Tracheal epithelial cell (primary cell): ENCODE results near the gene PRKAA1. TPM values are rescaled to one million over a fixed set of nuclear protein-coding genes. Genes with fewer than 3 reads are reported as not detected.

Source experiments
- total RNA-seq: library from RNA; depleted of rRNA; stranded (reverse); fragments of >200 nt; gene quantifications from 2 replicates; pipeline ENCODE4 v1.2.1, GENCODE V29; 2014

The PRKAA1 gene
- total RNA-seq = 45.3 and 72.5 TPM in 2 replicates

DNA sequence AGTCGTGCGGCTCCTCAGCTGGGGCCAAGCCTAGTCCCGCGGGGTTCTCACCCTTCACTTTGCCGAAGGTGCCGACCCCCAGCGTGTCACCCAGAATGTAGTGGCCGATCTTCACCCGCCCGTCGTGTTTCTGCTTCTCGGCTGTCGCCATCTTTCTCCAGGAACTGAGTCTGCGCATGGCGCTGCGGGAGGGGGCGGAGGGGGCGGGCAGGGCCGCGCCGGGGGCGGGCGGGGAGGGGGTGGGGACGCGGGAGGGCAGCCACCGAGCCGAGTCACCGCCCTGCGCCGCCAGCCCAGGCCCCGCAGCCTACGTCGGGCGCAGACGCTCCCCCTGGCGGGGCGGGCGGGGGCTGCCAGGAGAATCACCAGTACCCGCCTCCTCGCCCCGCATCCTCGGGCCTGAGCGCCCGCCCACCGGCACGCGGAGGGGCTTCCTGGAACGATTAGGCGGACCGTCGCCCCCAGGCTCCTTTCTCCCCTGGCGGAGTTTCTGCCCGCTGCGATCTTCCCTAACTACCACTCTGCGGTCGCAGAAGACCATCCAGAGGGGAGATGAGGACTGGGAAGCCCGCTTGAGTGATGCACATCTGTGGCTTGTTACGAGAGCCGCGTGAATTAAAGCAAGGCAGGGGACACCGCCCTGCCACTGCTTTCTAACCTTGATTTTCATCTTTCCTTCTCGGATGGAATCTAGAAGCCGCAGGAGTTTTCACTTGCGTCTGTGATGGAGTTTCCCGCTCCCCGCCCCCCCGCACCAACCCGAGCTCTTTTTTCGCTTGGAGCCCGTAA lies at the start of gene PRKAA1:
Gene PRKAA1 (minus strand): TSS at position 363 of the 789 bp plus-strand sequence. CDS start 185 bp downstream, at position 178.

DNA sequence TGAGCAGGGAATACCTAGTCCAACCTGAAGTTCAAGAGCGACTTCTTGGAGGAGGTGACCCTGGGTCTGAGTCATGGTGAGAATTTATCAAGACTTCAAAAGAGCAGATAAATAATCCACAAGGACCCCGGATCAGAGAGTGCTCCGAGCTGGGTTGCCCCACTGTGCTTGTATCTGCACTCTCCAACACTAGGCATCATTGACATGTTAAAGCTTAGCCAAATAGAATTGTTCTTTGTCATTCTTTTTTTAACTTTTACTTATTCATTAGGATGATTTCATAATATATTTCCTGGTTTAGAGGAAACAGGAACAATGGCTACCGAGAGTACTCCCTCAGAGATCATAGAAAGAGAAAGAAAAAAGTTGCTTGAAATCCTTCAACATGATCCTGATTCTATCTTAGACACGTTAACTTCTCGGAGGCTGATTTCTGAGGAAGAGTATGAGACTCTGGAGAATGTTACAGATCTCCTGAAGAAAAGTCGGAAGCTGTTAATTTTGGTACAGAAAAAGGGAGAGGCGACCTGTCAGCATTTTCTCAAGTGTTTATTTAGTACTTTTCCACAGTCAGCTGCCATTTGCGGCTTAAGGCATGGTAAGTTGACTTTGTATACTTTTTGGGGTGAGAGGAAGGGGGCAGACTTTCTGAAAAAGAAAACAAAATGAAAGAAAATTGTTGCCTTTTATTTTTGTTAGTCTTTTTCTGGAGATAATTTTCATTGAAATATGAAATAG lies 43.1 kb upstream of the PRKAA1 start, which contains the start of gene CARD6:
Gene CARD6 (plus strand): TSS at position 300 of the 738 bp plus-strand sequence. CDS start 16 bp downstream, at position 316.

DNA sequence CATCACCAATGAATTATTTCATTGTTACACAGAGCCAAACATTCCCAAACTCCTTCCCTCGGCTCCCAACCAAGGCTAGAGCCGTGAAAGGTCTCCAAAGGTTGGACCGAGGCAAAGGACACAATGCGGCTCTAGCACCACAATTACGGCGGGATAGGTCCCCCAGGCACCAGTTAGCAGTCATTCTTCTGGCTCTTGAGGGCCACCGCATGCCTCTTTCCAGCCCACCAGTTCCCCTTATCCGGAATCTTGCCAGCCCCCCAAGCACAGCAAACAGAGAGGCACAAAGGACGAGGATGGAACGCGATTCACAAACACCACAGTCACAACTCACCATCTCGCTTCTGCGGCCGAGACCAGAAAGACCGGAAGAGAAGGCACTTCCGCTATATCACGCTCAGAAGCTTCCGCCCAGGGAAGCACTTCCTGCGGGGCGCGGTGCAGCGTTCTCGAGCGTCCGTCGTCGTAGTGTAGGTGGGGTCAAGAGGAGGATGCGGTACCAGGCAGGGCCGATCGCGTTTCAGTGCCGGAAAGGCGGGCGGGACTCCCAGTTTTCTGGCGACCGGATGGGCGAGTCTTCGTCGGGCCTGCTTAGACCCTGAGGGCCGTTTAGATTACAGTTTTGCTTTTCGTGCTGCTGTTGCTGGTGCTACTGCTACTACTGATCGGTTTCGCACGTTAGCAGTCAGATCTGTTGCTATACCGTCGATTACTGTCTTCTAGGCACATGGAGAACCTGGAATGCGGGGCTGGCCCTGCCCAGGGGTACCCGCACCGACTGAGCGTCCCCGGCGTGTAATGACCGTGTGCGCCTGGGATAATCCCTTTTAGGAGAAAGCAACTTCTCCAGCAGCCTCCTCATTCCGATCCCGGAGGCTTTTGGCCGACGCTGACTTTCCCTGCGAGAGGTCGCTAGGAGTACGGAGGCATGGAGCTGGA lies 36.9 kb upstream of the PRKAA1 start, which contains the start of gene RPL37:
Gene RPL37 (minus strand): TSS at position 374 of the 939 bp plus-strand sequence. CDS start 37 bp downstream, at position 337.

DNA sequence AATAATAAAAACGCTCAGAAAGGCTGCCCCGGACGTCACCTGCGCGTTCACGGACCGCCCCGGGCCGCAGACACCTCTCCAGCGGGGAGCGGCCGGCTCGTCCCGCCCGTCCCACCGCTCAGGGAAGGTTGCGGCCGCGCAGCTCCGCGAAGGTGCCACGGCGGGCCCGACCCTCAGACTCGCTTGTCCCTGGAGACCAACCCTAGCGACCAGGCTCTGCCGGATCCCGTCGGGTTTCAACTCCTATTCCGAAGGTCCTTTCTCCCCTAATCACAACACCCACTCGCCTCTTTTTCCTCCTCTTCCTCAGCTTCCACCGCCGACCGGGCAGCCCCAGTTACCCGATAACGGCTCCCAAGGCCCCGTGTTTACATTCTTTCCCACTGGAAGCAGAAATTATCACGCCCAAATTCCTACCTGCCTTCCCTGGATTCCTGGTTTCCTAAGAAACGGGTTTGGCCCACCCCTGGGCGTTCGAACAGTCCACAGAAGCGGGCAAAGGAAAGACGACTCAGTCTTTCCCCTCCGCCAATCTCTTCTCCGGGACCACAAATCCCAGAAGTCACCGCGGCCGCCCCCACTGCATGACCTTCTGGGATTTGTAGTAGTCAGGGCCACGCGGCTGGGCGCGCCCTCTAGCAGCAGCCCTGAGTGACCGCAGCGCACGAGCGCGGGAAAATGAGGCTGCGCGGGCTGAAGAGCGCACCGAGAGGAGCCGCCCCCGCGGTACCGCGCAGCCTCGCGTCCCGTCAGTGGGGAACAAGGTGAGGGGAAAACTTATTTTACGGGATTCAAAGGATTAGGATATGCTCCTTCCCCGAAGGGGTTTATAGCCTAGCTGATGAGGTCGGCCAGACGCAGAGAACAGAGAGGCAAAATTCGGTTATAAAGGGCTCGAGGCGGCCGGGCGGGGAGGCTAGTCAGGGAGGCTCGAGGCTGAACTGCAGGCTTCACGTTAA lies 42.5 kb downstream of the PRKAA1 start, which contains the start of gene TTC33:
Gene TTC33 (minus strand): TSS at position 555 of the 959 bp plus-strand sequence. CDS start 8,943 bp downstream, outside the sequence.

Other genes with a start within 250 kb of the PRKAA1 start
- 15.3 and 25.3 TPM in 2 replicates for gene PTGER4, start 118.5 kb downstream of the PRKAA1 start, total RNA-seq
- gene TTC33, start 42.4 kb downstream of the PRKAA1 start, total RNA-seq = 8.4 and 10.0 TPM in 2 replicates
- gene RPL37, start 36.8 kb upstream of the PRKAA1 start, total RNA-seq = 365 and 464 TPM in 2 replicates
- gene CARD6, start 43.0 kb upstream of the PRKAA1 start, total RNA-seq = 9.4 and 11.1 TPM in 2 replicates
- gene C7, start 111.1 kb upstream of the PRKAA1 start, total RNA-seq = under 0.01 TPM in 1 of 2 replicates, not detected in the other